ENCODE data around the gene MADCAM1.

GRCh38 chr19:495402-496111 is 729 bp upstream of the MADCAM1 start:
- TF ChIP-seq CTCF (IDR thresholded peaks at IDR 0.05) (no peak), POLR2A (IDR thresholded peaks at IDR 0.05) (no peak)

Data from lower leg skin (tissue), 3 donors.